GM18519 (cell line): ENCODE measurements around the gene PBX1.

Source experiments
- ATAC-seq: cut with Tn5 transposase; IDR thresholded peaks from one replicate; pipeline ENCODE4 v1.9.1; 2021; ENCODE audit warnings: mild to moderate bottlenecking, moderate library complexity; ENCODE audit not compliant: unreplicated experiment, low FRiP score

Gene PBX1

DNA sequence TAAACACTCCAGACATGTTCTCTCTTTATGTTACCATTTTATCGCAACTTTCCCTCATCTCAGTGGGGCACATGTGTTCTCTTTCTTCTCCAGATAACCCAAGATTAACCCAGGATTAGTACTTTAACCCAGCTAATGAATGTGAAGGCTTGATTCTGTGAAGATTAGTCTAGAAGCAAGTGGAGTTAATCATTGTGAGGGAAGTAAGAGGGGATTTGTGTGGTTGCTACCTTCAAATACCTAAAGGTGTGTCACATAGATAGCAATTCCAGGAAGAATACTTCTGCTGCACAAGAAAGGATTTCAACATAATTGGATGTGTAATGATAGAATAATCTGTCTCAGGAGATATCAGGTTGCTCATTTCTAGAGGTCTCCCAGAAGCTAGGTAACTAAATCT is 327.1 kb downstream of the PBX1 start:
- no peak for ATAC-seq

GRCh38 chr1:164891615-164892014 is 332.6 kb downstream of the PBX1 start:
- no peak for ATAC-seq

DNA sequence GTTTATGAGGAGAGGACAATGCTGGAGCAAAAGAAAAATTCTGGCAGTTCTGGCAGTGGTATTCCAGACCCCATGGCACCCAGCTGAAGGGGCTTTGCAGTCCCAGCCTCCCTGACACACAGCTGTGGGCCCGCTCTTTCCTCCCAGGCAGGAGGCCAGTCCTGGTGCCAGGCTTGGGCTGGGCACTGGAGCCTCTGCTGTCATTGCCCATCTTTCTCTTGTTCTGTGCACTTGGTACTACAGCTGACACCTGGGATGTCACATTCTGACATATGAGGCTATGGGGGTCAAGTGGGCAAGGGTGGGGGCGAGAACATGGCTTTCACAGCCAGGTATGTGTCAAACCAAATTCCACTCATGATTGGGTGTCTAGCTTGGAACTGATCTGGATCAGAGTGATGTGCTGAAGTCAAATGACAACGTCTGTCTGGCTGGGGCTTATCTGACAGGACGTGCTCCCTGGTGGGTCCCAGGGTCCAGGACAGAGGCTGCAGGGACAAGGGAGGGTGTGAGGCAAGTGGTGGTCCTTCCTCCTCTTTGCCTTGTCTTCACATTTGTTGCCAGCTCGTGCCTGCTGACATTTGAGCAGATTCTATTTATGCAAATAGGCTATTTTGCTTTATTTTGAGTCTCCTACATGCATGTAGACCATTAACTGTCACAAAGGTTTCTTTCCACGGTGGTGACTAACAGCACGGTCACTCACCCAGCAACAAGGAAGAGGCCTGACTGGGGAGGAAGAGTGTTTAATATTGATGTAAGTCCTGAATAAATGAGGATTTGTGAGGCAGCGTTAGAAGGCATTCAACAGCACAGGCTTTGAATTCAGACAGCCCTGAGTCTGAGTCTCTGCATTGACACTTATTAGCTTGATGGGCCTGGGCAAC is 336.3 kb downstream of the PBX1 start:
- no peak for ATAC-seq

DNA sequence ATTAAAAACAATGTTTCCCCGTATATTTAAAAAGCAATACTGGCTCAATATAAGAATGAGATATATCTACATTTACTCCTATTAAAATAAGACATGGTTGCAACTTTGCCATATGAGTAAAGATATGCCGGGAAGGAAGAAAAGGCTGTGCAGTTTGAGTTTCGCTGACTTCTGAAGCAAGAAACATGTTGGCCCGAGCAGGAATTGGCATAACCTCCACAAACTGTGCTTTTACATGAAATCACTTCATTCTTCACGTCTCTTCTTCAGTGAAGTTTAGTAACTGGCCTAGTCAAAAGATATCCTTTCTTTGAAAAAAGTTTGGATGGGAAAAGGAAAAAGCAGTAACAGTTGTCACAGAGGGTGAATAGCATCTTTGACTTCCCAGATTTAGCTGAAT is 342.0 kb downstream of the PBX1 start:
- ATAC-seq = no peak
